HTR-8/SVneo (cell line): ENCODE measurements around the gene ANP32A.

ENCODE experiments used
- DNase-seq: peaks from one replicate; pipeline ENCODE4 v3.0.0; 2011; ENCODE audit warnings: low spot score, mixed read lengths; ENCODE audit not compliant: insufficient read length
- FAIRE-seq: peaks from 2 replicates; lab custom pipeline; 2011; peaks lifted over from hg19 to GRCh38; lab: Jason Lieb, UNC

The ANP32A gene

GRCh38 chr15:68784206-68784605, 36.5 kb downstream of the ANP32A start:
- FAIRE-seq (no peak), DNase-seq (no peak)

- no peak for DNase-seq
Observed at GRCh38 chr15:68783226-68784058, 37.3 kb downstream of the ANP32A start.

GRCh38 chr15:68782589-68783161, 38.0 kb downstream of the ANP32A start:
- no peak for DNase-seq
- FAIRE-seq: no peak

More at GRCh38 chr15:68783226-68784058, 37.3 kb downstream of the ANP32A start:
- FAIRE-seq: no peak

GRCh38 chr15:68781766-68782588, 38.7 kb downstream of the ANP32A start:
- FAIRE-seq: no peak
- no peak for DNase-seq

GRCh38 chr15:68781217-68781616, 39.5 kb downstream of the ANP32A start:
- no peak for FAIRE-seq
- DNase-seq: no peak

GRCh38 chr15:68778876-68779275, 41.8 kb downstream of the ANP32A start:
- DNase-seq (no peak), FAIRE-seq (no peak)

- DNase-seq (no peak), FAIRE-seq (no peak)
Observed at GRCh38 chr15:68776477-68777270, 44.0 kb downstream of the ANP32A start.

GRCh38 chr15:68775671-68776476, 44.8 kb downstream of the ANP32A start:
- DNase-seq (no peak), FAIRE-seq (peak; percentile 65)

GRCh38 chr15:68775236-68775577, 45.5 kb downstream of the ANP32A start:
- no peak for FAIRE-seq
- no peak for DNase-seq

- DNase-seq (no peak), FAIRE-seq (no peak)
Observed at GRCh38 chr15:68774521-68775235, 46.0 kb downstream of the ANP32A start.

- FAIRE-seq: no peak
- no peak for DNase-seq
Observed at GRCh38 chr15:68774120-68774519, 46.6 kb downstream of the ANP32A start.

GRCh38 chr15:68773036-68773435, 47.7 kb downstream of the ANP32A start:
- DNase-seq: no peak
- FAIRE-seq: no peak

GRCh38 chr15:68770216-68770615, 50.5 kb downstream of the ANP32A start:
- peak; percentile 13 for FAIRE-seq
- no peak for DNase-seq

GRCh38 chr15:68769702-68770101, 51.0 kb downstream of the ANP32A start:
- FAIRE-seq: no peak
- no peak for DNase-seq

GRCh38 chr15:68768321-68768720, 52.4 kb downstream of the ANP32A start:
- no peak for FAIRE-seq
- DNase-seq: no peak

- DNase-seq (no peak), FAIRE-seq (no peak)
Observed at GRCh38 chr15:68767833-68768232, 52.9 kb downstream of the ANP32A start.

GRCh38 chr15:68765602-68766368, 54.9 kb downstream of the ANP32A start:
- no peak for FAIRE-seq
- DNase-seq: no peak

- FAIRE-seq (no peak), DNase-seq (no peak)
Observed at GRCh38 chr15:68764090-68764489, 56.6 kb downstream of the ANP32A start.
